HCT116 (cell line): ENCODE results near the gene ELFN2. TPM values are rescaled to one million over a fixed set of nuclear protein-coding genes. Genes with fewer than 3 reads are reported as not detected.

ENCODE experiments used
- ATAC-seq: fragments of 200-7000 bp; cut with Tn5 transposase; 2 replicates; pipeline ENCODE4 v1.9.1; 2020; ENCODE audit warnings: mild to moderate bottlenecking, moderate library complexity
- BruUV-seq: library from RNA; stranded (reverse); fragments of 400-500 nt; replicated peaks from 2 replicates; lab custom pipeline; 2021; lab: Mats Ljungman, UMichigan
- CTCF ChIA-PET: fragments of 300-600 bp; sonication (Branson Sonifier 250); formaldehyde crosslinking; loops from one replicate; lab custom pipeline; 2021; ENCODE audit warnings: antibody characterized with exemption; lab: Charles Lee
- POLR2A ChIA-PET: fragments of 300-600, 350-600 bp; sonication (Branson Sonifier 250); formaldehyde crosslinking; loops from one replicate; lab custom pipeline; 2021; ENCODE audit warnings: antibody characterized with exemption; lab: Charles Lee
- RAD21 ChIA-PET, 2 experiments: fragments of 300-600 bp; sonication (Branson Sonifier 250); formaldehyde crosslinking; loops; one replicate each; lab custom pipeline; 2023; ENCODE audit warnings: low total read pairs in 2 of 2; ENCODE audit not compliant: uncharacterized antibody in 2 of 2, unreplicated experiment in 2 of 2, low non-redundant PET in 1 of 2; lab: Charles Lee
- DNase-seq: peaks from one replicate; pipeline ENCODE4 v3.0.0-alpha.2; 2010; ENCODE audit warnings: low read depth, low spot score
- H2AFZ ChIP-seq: fragments of 200-600 bp; shearing (Covaris generic), sonication (generic); 2 replicates; pipeline ENCODE4 v1.6.1; 2017; ENCODE audit warnings: low read depth, mixed run types, mixed read lengths, antibody characterized with exemption, low read length; ENCODE audit not compliant: poor library complexity, severe bottlenecking
- H3K27ac ChIP-seq: 2 replicates; pipeline ENCODE4 v1.5.1; 2012; ENCODE audit warnings: low read depth, low read length
- H3K27me3 ChIP-seq: fragments of 200-600 bp; sonication (generic); 2 replicates; pipeline ENCODE4 v1.6.1; 2016; ENCODE audit warnings: mixed run types, low read length, mixed read lengths; ENCODE audit not compliant: insufficient read depth
- H3K36me3 ChIP-seq, 2 experiments: fragments of 200-500 bp in 1 of 2; fragments of 200-600 bp in 1 of 2; sonication (Bioruptor generic) in 1 of 2; sonication (generic) in 1 of 2; 2 replicates each; pipeline versions ENCODE4 v1.5.1 to v1.6.1; 2014 to 2016; ENCODE audit warnings: low read length in 2 of 2, inconsistent platforms in 1 of 2, mixed read lengths in 1 of 2, mixed run types in 1 of 2; ENCODE audit not compliant: insufficient read depth in 2 of 2, control insufficient read depth in 1 of 2
- H3K4me1 ChIP-seq, 2 experiments: fragments of 200-600 bp in 1 of 2; sonication (generic) in 1 of 2; 2 replicates each; pipeline versions ENCODE4 v1.5.1 to v1.6.1; 2012 to 2017; ENCODE audit warnings: low read length in 2 of 2, inconsistent platforms in 1 of 2, mild to moderate bottlenecking in 1 of 2, mixed read lengths in 1 of 2, mixed run types in 1 of 2, moderate library complexity in 1 of 2; ENCODE audit not compliant: insufficient read depth in 2 of 2, control insufficient read depth in 1 of 2
- H3K4me2 ChIP-seq: fragments of 200-600 bp; sonication (generic); 2 replicates; pipeline ENCODE4 v1.6.1; 2017; ENCODE audit warnings: mixed run types, low read length, mixed read lengths
- H3K4me3 ChIP-seq, 2 experiments: fragments of 200-600 bp in 1 of 2; sonication (generic) in 1 of 2; replicated peaks in 1 of 2; 2 replicates each; pipeline ENCODE4 v1.5.1; 2011 to 2016; ENCODE audit warnings: low read length in 2 of 2, control low read depth in 1 of 2, low read depth in 1 of 2, mild to moderate bottlenecking in 1 of 2, mixed read lengths in 1 of 2, mixed run types in 1 of 2
- H3K79me2 ChIP-seq: fragments of 200-600 bp; sonication (generic); 2 replicates; pipeline ENCODE4 v1.6.1; 2017; ENCODE audit warnings: mild to moderate bottlenecking, mixed run types, low read length, moderate library complexity, mixed read lengths; ENCODE audit not compliant: insufficient read depth
- H3K9ac ChIP-seq: fragments of 200-600 bp; sonication (generic); 2 replicates; pipeline ENCODE4 v1.6.1; 2016; ENCODE audit warnings: low read length, mixed read lengths
- H3K9me2 ChIP-seq: fragments of 200-600 bp; sonication (generic), shearing (Covaris generic); 2 replicates; pipeline ENCODE4 v1.6.1; 2017; ENCODE audit warnings: mixed run types, mild to moderate bottlenecking, moderate library complexity; ENCODE audit not compliant: insufficient read depth
- H3K9me3 ChIP-seq, 2 experiments: fragments of 200-500 bp in 1 of 2; fragments of 200-600 bp in 1 of 2; sonication (Bioruptor generic) in 1 of 2; sonication (generic) in 1 of 2; 2 replicates each; pipeline ENCODE4 v1.6.1; 2014 to 2017; ENCODE audit warnings: low read length in 2 of 2, mixed read lengths in 2 of 2, inconsistent platforms in 1 of 2, low read depth in 1 of 2, mild to moderate bottlenecking in 1 of 2, mixed run types in 1 of 2, moderate library complexity in 1 of 2; ENCODE audit not compliant: control insufficient read depth in 1 of 2, insufficient read depth in 1 of 2
- H4K20me1 ChIP-seq: fragments of 200-600 bp; sonication (generic), shearing (Covaris generic); 2 replicates; pipeline ENCODE4 v1.6.1; 2017; ENCODE audit warnings: mixed run types, mild to moderate bottlenecking, moderate library complexity; ENCODE audit not compliant: insufficient read depth
- ATF3 ChIP-seq: IDR thresholded peaks from 2 replicates; pipeline ENCODE4 v1.6.1; 2012
- CTCF ChIP-seq, 3 experiments: fragments of 200-600 bp in 1 of 3; sonication (generic) in 1 of 3; IDR thresholded peaks in 2 of 3; conservative IDR thresholded peaks in 1 of 3; 2 replicates each; pipeline ENCODE4 v1.5.1; 2012 to 2017; ENCODE audit warnings: low read depth in 2 of 3, low read length in 2 of 3, antibody characterized with exemption in 1 of 3, borderline replicate concordance in 1 of 3, control low read depth in 1 of 3, mild to moderate bottlenecking in 1 of 3, mixed read lengths in 1 of 3, mixed run types in 1 of 3, moderate library complexity in 1 of 3; ENCODE audit not compliant: insufficient read depth in 1 of 3
- EGR1 ChIP-seq: IDR thresholded peaks from 2 replicates; pipeline ENCODE4 v1.6.1; 2012; ENCODE audit warnings: low read depth
- ELF1 ChIP-seq: IDR thresholded peaks from 2 replicates; pipeline ENCODE4 v1.6.1; 2012; ENCODE audit warnings: low read depth, borderline replicate concordance
- EZH2 ChIP-seq: fragments of 200-600 bp; sonication (generic); IDR thresholded peaks from 2 replicates; pipeline ENCODE4 v1.6.1; 2017; ENCODE audit warnings: antibody characterized with exemption, mixed run types
- EZH2phosphoT487 ChIP-seq: fragments of 200-600 bp; IDR thresholded peaks from 2 replicates; pipeline ENCODE4 v1.6.1; 2018; ENCODE audit warnings: antibody characterized with exemption, borderline replicate concordance
- FOSL1 ChIP-seq: IDR thresholded peaks from 2 replicates; pipeline ENCODE4 v1.6.1; 2012; ENCODE audit warnings: low read depth
- JUND ChIP-seq: IDR thresholded peaks from 2 replicates; pipeline ENCODE4 v1.6.1; 2012
- POLR2A ChIP-seq: IDR thresholded peaks from 2 replicates; pipeline ENCODE4 v1.7.0; 2011; ENCODE audit warnings: borderline replicate concordance; ENCODE audit not compliant: insufficient read depth, insufficient read length; ENCODE audit errors: extremely low read depth
- POLR2AphosphoS5 ChIP-seq: IDR thresholded peaks from 2 replicates; pipeline ENCODE4 v1.6.1; 2011; ENCODE audit warnings: mild to moderate bottlenecking, low read depth, low read length, moderate library complexity
- RAD21 ChIP-seq: IDR thresholded peaks from 2 replicates; pipeline ENCODE4 v1.6.1; 2012; ENCODE audit warnings: low read depth, mild to moderate bottlenecking
- SIN3A ChIP-seq: IDR thresholded peaks from 2 replicates; pipeline ENCODE4 v1.6.1; 2012; ENCODE audit warnings: low read depth
- SP1 ChIP-seq: IDR thresholded peaks from 2 replicates; pipeline ENCODE4 v1.6.1; 2012; ENCODE audit warnings: low read depth
- TCF7L2 ChIP-seq: IDR thresholded peaks from 2 replicates; pipeline ENCODE4 v1.7.0; 2011; ENCODE audit warnings: borderline replicate concordance, inconsistent platforms; ENCODE audit not compliant: insufficient read depth, insufficient read length; ENCODE audit errors: extremely low read depth
- YY1 ChIP-seq: IDR thresholded peaks from 2 replicates; pipeline ENCODE4 v1.6.1; 2011; ENCODE audit warnings: low read length, low read depth, moderate library complexity, mild to moderate bottlenecking; ENCODE audit not compliant: insufficient replicate concordance; ENCODE audit errors: extremely low read depth
- ZBTB33 ChIP-seq: IDR thresholded peaks from 2 replicates; pipeline ENCODE4 v1.6.1; 2011; ENCODE audit warnings: mild to moderate bottlenecking, low read length, moderate library complexity; ENCODE audit not compliant: insufficient replicate concordance; ENCODE audit errors: extremely low read depth
- ZNF274 ChIP-seq: fragments of 200-500 bp; sonication (Bioruptor generic); IDR thresholded peaks from 2 replicates; pipeline ENCODE4 v1.6.1; 2014; ENCODE audit warnings: mild to moderate bottlenecking, low read depth, low read length, inconsistent platforms
- intact Hi-C: fragments of 100-400 bp; cut with micrococcal nuclease; formaldehyde crosslinking; loops from 2 replicates; pipeline ENCODE4 v1.10.0; 2022
- total RNA-seq: library from RNA; stranded (reverse); gene quantifications from one replicate; pipeline ENCODE4 v1.2.1, GENCODE V29; 2021; ENCODE audit not compliant: unreplicated experiment

ELFN2 gene
- total RNA-seq, 1 experiment from 2014 or later: 45.4 TPM

- no peaks in the 10 kb centered on the region for H3K79me2 ChIP-seq
- H3K9me3 ChIP-seq: no peaks in the 10 kb centered on the region
- no TSS peak for BruUV-seq
- POLR2A ChIA-PET: interaction anchor here (0.5 to 5.5 kb wide), 3 partner anchors 122 to 170 kb away, joined by 3 to 54 read pairs (median 6); no protein-coding TSS in a partner anchor
- TF ChIP-seq ELF1 (no peak), EGR1 (no peak), TCF7L2 (no peak), CTCF (IDR thresholded peaks at IDR 0.05 in 2 of 3, conservative IDR thresholded peaks at IDR 0.05 in 1 of 3; ENCODE audit: borderline replicate concordance in 1 of 3, insufficient read depth in 1 of 3, low read depth in 2 of 3, low read length in 2 of 3) (no peak), ATF3 (no peak), EZH2phosphoT487 (no peak), SIN3A (no peak), ZNF274 (no peak), RAD21 (no peak), FOSL1 (no peak), EZH2 (no peak), SP1 (no peak), JUND (no peak), POLR2AphosphoS5 (no peak), POLR2A (no peak), YY1 (no peak), ZBTB33 (no peak)
- TF ChIP-seq, all 23 proteins: peak for 0
- CTCF ChIA-PET: interaction anchor here (1.2 to 8.1 kb wide), 3 partner anchors 122 to 194 kb away, joined by 5 to 147 read pairs (median 29); no protein-coding TSS in a partner anchor
- Histone ChIP-seq H3K4me2 (no peak overlapping the region; the same call in 1 of the 2 replicates), H3K27me3 (no peaks in the 10 kb centered on the region), H3K9me2 (no peaks in the 10 kb centered on the region), H3K4me3 (no peak overlapping the region), H3K4me1 (peaks cover 53 to 89% of the 10 kb centered on the region in 2 experiments), H2AFZ (no peak overlapping the region), H4K20me1 (no peaks in the 10 kb centered on the region), H3K9ac (peak overlapping the region; percentile 65; the same call in 1 of the 2 replicates), H3K36me3 (no peaks in the 10 kb centered on the region), H3K27ac (peak overlapping the region; percentile 96)
- no peak for DNase-seq
- intact Hi-C loops: no loop called here
- ATAC-seq: no peak
- RAD21 ChIA-PET: interaction anchor here (0.7 to 6.7 kb wide), 2 partner anchors 127 to 136 kb away, joined by 3 to 63 read pairs; no protein-coding TSS in a partner anchor
Observed at GRCh38 chr22:37453696-37454095, 26.4 kb upstream of the ELFN2 start.
